K562 (cell line): ENCODE data around the gene STK26. TPM values are rescaled to one million over a fixed set of nuclear protein-coding genes. Genes with fewer than 3 reads are reported as not detected.
A peak's percentile ranks its signal among the peaks of the same experiment; 100 is the strongest.

Experiments used
- FOXA1 ChIP-seq: fragments of 450-650 bp; IDR thresholded peaks from 2 replicates; pipeline ENCODE4 v1.6.1; 2016; ENCODE audit warnings: mild to moderate bottlenecking, borderline replicate concordance
- HNRNPLL ChIP-seq: fragments of 200-400 bp; formaldehyde crosslinking; IDR thresholded peaks from 2 replicates; pipeline ENCODE4 v1.6.1; 2017; ENCODE audit warnings: low read length, low read depth, mild to moderate bottlenecking; ENCODE audit not compliant: poor library complexity, severe bottlenecking
- MCM7 ChIP-seq, 2 experiments: fragments of 450-650 bp; IDR thresholded peaks; 2 replicates each; pipeline ENCODE4 v1.6.1; 2016 to 2018
- NRF1 ChIP-seq, 2 experiments: fragments of 450-650 bp; IDR thresholded peaks in 1 of 2; conservative IDR thresholded peaks in 1 of 2; 2 replicates each; pipeline ENCODE4 v1.6.1; 2014; ENCODE audit warnings: mild to moderate bottlenecking in 2 of 2
- PHF8 ChIP-seq: fragments of 200-600 bp; sonication (generic); IDR thresholded peaks from 2 replicates; pipeline ENCODE4 v1.6.1; 2012; ENCODE audit warnings: mixed run types, mild to moderate bottlenecking, inconsistent platforms, low read length, moderate library complexity, borderline replicate concordance
- RBFOX2 ChIP-seq: fragments of 200-400 bp; formaldehyde crosslinking; IDR thresholded peaks from 2 replicates; pipeline ENCODE4 v1.6.1; 2017; ENCODE audit warnings: low read depth, mild to moderate bottlenecking, low read length, moderate library complexity
- SMAD4 ChIP-seq: fragments of 250-450 bp; sonication (Bioruptor Pico); conservative IDR thresholded peaks from 2 replicates; pipeline ENCODE4 v1.8.0; 2021; ENCODE audit warnings: inconsistent platforms, mild to moderate bottlenecking, moderate library complexity
- TAF1 ChIP-seq: IDR thresholded peaks from 2 replicates; pipeline ENCODE4 v1.6.1; 2011; ENCODE audit warnings: mild to moderate bottlenecking, low read length, moderate library complexity; ENCODE audit not compliant: insufficient read depth, control insufficient read depth, severe bottlenecking; ENCODE audit errors: extremely low read depth
- TAF9B ChIP-seq: fragments of 450-650 bp; IDR thresholded peaks from 2 replicates; pipeline ENCODE4 v1.6.1; 2018; ENCODE audit warnings: mild to moderate bottlenecking; ENCODE audit not compliant: partially characterized antibody
- TBP ChIP-seq: optimal IDR thresholded peaks from 2 replicates; pipeline ENCODE3; 2011; ENCODE audit warnings: low read depth, low read length, improper control_type of control experiment
- USF1 ChIP-seq: sonication (generic); formaldehyde crosslinking; IDR thresholded peaks from 2 replicates; pipeline ENCODE4 v1.9.0; 2022; ENCODE audit warnings: mild to moderate bottlenecking, missing genetic modification reagents
- ZBTB7A ChIP-seq: IDR thresholded peaks from 2 replicates; pipeline ENCODE4 v1.6.1; 2011; ENCODE audit warnings: low read depth, mild to moderate bottlenecking, low read length, moderate library complexity, borderline replicate concordance; ENCODE audit not compliant: control insufficient read depth
- ZNF175 ChIP-seq: fragments of 200-800 bp; sonication (Bioruptor generic); IDR thresholded peaks from 2 replicates; pipeline ENCODE4 v1.6.1; 2016; ENCODE audit warnings: low read depth, mild to moderate bottlenecking, missing genetic modification characterization, missing compliant biosample characterization
- ZNF316 ChIP-seq: fragments of 450-650 bp; IDR thresholded peaks from 2 replicates; pipeline ENCODE4 v1.6.1; 2016
- ZNF830 ChIP-seq: fragments of 250-450 bp; sonication (Bioruptor Pico); IDR thresholded peaks from 2 replicates; pipeline ENCODE4 v1.5.0; 2021; ENCODE audit warnings: mild to moderate bottlenecking
- polyA plus RNA-seq, 8 experiments: library from polyadenylated mRNA; depleted of rRNA in 4 of 8; stranded (reverse) in 5 of 8; unstranded in 3 of 8; fragments of >200 nt; fragmentation: Nextera tagmentation in 2 of 8; fragmentation: Illumina TruSeq in 1 of 8; extraction: Ambion mirVana in 2 of 8; extraction: Trizol in 1 of 8; gene quantifications; 2 replicates each; pipeline versions ENCODE4 v1.2.1 to v1.2.3, GENCODE V29; 2011 to 2014; ENCODE audit warnings: inconsistent platforms in 1 of 8, missing spikeins in 1 of 8
- total RNA-seq, 7 experiments: library from RNA; depleted of rRNA in 6 of 7; stranded (reverse); fragments of >200 nt in 6 of 7; fragmentation: Illumina TruSeq in 2 of 7; extraction: Trizol in 2 of 7; gene quantifications; 2 replicates each; pipeline versions ENCODE4 v1.2.1 to v1.2.3, GENCODE V29; 2011 to 2021; ENCODE audit warnings: low replicate concordance in 1 of 7
- TF ChIP-seq, protein P1 (sequence below): fragments of 450-650 bp; IDR thresholded peaks from 2 replicates; pipeline ENCODE4 v1.7.1; 2018; ENCODE audit warnings: mild to moderate bottlenecking, low read depth; ENCODE audit not compliant: partially characterized antibody
- TF ChIP-seq, protein P2 (sequence below): fragments of 450-650 bp; IDR thresholded peaks from 2 replicates; pipeline ENCODE4 v1.6.1; 2016; ENCODE audit warnings: antibody characterized with exemption
- TF ChIP-seq, protein P3 (sequence below): IDR thresholded peaks from 2 replicates; pipeline ENCODE4 v1.6.1; 2011; ENCODE audit warnings: borderline replicate concordance, low read depth, mild to moderate bottlenecking, moderate library complexity, low read length; ENCODE audit not compliant: insufficient read depth, poor library complexity, severe bottlenecking

Gene STK26
- total and polyA plus RNA-seq, 9 of the 15 experiments (the other 6 are each of a cell fraction or from before 2014, with no cell fraction given), result 28.1 to 72.9 (median 50.1) TPM

- TF ChIP-seq, protein P1, sequence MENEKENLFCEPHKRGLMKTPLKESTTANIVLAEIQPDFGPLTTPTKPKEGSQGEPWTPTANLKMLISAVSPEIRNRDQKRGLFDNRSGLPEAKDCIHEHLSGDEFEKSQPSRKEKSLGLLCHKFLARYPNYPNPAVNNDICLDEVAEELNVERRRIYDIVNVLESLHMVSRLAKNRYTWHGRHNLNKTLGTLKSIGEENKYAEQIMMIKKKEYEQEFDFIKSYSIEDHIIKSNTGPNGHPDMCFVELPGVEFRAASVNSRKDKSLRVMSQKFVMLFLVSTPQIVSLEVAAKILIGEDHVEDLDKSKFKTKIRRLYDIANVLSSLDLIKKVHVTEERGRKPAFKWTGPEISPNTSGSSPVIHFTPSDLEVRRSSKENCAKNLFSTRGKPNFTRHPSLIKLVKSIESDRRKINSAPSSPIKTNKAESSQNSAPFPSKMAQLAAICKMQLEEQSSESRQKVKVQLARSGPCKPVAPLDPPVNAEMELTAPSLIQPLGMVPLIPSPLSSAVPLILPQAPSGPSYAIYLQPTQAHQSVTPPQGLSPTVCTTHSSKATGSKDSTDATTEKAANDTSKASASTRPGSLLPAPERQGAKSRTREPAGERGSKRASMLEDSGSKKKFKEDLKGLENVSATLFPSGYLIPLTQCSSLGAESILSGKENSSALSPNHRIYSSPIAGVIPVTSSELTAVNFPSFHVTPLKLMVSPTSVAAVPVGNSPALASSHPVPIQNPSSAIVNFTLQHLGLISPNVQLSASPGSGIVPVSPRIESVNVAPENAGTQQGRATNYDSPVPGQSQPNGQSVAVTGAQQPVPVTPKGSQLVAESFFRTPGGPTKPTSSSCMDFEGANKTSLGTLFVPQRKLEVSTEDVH, result no peak
- peak; percentile 86 for TF ChIP-seq PHF8
- TF ChIP-seq ZBTB7A, result peak; percentile 8; the same call in 1 of the 2 replicates
- peak; percentile 56; the same call in 1 of the 2 replicates for TF ChIP-seq SMAD4
- TF ChIP-seq, protein P2, sequence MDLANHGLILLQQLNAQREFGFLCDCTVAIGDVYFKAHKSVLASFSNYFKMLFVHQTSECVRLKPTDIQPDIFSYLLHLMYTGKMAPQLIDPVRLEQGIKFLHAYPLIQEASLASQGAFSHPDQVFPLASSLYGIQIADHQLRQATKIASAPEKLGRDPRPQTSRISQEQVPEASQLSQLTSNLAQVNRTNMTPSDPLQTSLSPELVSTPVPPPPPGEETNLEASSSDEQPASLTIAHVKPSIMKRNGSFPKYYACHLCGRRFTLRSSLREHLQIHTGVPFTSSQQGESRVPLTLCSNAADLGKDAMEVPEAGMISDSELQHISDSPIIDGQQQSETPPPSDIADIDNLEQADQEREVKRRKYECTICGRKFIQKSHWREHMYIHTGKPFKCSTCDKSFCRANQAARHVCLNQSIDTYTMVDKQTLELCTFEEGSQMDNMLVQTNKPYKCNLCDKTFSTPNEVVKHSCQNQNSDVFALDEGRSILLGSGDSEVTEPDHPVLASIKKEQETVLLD, result no peak
- TF ChIP-seq TBP, result peak; percentile 93
- TF ChIP-seq USF1 (CRISPR knock-in tag), result peak; percentile 91
- TF ChIP-seq TAF1, result peak; percentile 73
- peak; percentile 54 for TF ChIP-seq HNRNPLL
- no peak for TF ChIP-seq ZNF175 (CRISPR knock-in tag)
- TF ChIP-seq MCM7 (IDR thresholded peaks at IDR 0.05), result no peak
- no peak for TF ChIP-seq ZNF316
- peak; percentile 99 for TF ChIP-seq RBFOX2
- TF ChIP-seq, protein P3, sequence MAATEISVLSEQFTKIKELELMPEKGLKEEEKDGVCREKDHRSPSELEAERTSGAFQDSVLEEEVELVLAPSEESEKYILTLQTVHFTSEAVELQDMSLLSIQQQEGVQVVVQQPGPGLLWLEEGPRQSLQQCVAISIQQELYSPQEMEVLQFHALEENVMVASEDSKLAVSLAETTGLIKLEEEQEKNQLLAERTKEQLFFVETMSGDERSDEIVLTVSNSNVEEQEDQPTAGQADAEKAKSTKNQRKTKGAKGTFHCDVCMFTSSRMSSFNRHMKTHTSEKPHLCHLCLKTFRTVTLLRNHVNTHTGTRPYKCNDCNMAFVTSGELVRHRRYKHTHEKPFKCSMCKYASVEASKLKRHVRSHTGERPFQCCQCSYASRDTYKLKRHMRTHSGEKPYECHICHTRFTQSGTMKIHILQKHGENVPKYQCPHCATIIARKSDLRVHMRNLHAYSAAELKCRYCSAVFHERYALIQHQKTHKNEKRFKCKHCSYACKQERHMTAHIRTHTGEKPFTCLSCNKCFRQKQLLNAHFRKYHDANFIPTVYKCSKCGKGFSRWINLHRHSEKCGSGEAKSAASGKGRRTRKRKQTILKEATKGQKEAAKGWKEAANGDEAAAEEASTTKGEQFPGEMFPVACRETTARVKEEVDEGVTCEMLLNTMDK, result peak; percentile 62
- TF ChIP-seq TAF9B, result peak; percentile 63
- TF ChIP-seq FOXA1, result no peak
- TF ChIP-seq NRF1 (conservative IDR thresholded peaks at IDR 0.05 in 1 of 2, IDR thresholded peaks at IDR 0.05 in 1 of 2), result peak; percentile 48 to 56
- TF ChIP-seq ZNF830 (CRISPR knock-in tag), result no peak
Observed at GRCh38 chrX:132022967-132023895, at the start of gene STK26 (continued).
